ENCODE results near the gene SPRR2A. TPM values are rescaled to one million over a fixed set of nuclear protein-coding genes. Genes with fewer than 3 reads are reported as not detected.

The SPRR2A gene
- total RNA-seq, result not detected

DNA sequence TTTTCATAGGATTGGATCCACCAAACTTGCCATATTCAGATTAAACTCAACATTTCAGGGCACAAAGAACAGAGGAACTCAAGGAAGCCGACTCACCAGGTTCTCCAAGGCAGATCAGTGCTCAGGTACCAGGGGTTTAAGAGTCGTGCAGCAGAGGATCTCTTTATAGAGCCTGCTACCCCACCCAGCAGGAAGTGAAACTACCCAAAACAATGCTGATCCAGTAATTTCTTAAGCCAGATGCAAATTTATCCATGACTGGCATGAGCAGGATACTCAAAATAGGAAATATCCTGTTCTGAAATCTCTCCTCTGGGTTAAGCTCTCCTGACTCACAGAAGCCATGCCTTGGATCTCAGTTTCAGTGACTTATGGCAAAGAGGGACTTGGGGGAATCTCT lies at the start of gene SPRR2A:
Gene SPRR2A, minus strand, starts transcription at position 138 of the 400 bp plus-strand sequence. CDS start 777 bp downstream, outside the sequence.
- no peak within 1 kb of the TSS for H3K4me3 ChIP-seq (replicated peaks in 1 of 3)
- H3K4me1 ChIP-seq, result no peaks in the 10 kb centered on the region
- no peak within 1 kb of the TSS for H3K27ac ChIP-seq
- WGBS, 2 donors, result 47 to 64% methylated on average over 2 of the region's 2 CpGs
- H3K36me3 ChIP-seq, result no peaks in the 10 kb centered on the region
- no peaks in the 10 kb centered on the region for H3K27me3 ChIP-seq
- TF ChIP-seq POLR2A (IDR thresholded peaks at IDR 0.05), result no peak
- TF ChIP-seq, protein P1, sequence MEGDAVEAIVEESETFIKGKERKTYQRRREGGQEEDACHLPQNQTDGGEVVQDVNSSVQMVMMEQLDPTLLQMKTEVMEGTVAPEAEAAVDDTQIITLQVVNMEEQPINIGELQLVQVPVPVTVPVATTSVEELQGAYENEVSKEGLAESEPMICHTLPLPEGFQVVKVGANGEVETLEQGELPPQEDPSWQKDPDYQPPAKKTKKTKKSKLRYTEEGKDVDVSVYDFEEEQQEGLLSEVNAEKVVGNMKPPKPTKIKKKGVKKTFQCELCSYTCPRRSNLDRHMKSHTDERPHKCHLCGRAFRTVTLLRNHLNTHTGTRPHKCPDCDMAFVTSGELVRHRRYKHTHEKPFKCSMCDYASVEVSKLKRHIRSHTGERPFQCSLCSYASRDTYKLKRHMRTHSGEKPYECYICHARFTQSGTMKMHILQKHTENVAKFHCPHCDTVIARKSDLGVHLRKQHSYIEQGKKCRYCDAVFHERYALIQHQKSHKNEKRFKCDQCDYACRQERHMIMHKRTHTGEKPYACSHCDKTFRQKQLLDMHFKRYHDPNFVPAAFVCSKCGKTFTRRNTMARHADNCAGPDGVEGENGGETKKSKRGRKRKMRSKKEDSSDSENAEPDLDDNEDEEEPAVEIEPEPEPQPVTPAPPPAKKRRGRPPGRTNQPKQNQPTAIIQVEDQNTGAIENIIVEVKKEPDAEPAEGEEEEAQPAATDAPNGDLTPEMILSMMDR (IDR thresholded peaks at IDR 0.05), result no peak
- DNase-seq, result no peak
- no peaks in the 10 kb centered on the region for H3K9me3 ChIP-seq
- intact Hi-C loops (cut with DNase I), result no loop called here

- Histone ChIP-seq H3K4me3 (replicated peaks in 1 of 3) (no peak overlapping the region), H3K27ac (no peak overlapping the region), H3K27me3 (no peaks in the 10 kb centered on the region), H3K9me3 (no peaks in the 10 kb centered on the region), H3K4me1 (no peaks in the 10 kb centered on the region), H3K36me3 (no peaks in the 10 kb centered on the region)
- TF ChIP-seq POLR2A (IDR thresholded peaks at IDR 0.05), result no peak
- TF ChIP-seq, protein P1 (IDR thresholded peaks at IDR 0.05), result no peak
- intact Hi-C loops (cut with DNase I), result no loop called here
- no peak for DNase-seq
- 92 to 96% methylated on average over 5 of the region's 5 CpGs for WGBS, 2 donors
These were observed 42.9 kb upstream of the SPRR2A start for GRCh38 chr1:153100245-153100644.

GRCh38 chr1:153099461-153100045 lies 42.2 kb upstream of the SPRR2A start:
- no peak overlapping the region for H3K27ac ChIP-seq
- H3K4me3 ChIP-seq (replicated peaks in 1 of 3), result no peak overlapping the region
- TF ChIP-seq, protein P1 (IDR thresholded peaks at IDR 0.05), result no peak
- TF ChIP-seq POLR2A (IDR thresholded peaks at IDR 0.05), result no peak
- H3K9me3 ChIP-seq, result no peaks in the 10 kb centered on the region
- 87 to 90% methylated on average over 9 of the region's 9 CpGs for WGBS, 2 donors
- no peaks in the 10 kb centered on the region for H3K27me3 ChIP-seq
- no peaks in the 10 kb centered on the region for H3K4me1 ChIP-seq
- H3K36me3 ChIP-seq, result no peaks in the 10 kb centered on the region
- DNase-seq, result no peak
- intact Hi-C loops (cut with DNase I), result no loop called here

GRCh38 chr1:153095764-153096163 lies 38.5 kb upstream of the SPRR2A start:
- no peaks in the 10 kb centered on the region for H3K4me1 ChIP-seq
- H3K27ac ChIP-seq, result no peak overlapping the region
- no peak for TF ChIP-seq POLR2A (IDR thresholded peaks at IDR 0.05)
- TF ChIP-seq, protein P1 (IDR thresholded peaks at IDR 0.05), result no peak
- no peaks in the 10 kb centered on the region for H3K27me3 ChIP-seq
- H3K36me3 ChIP-seq, result no peaks in the 10 kb centered on the region
- intact Hi-C loops (cut with DNase I), result no loop called here
- H3K9me3 ChIP-seq, result no peaks in the 10 kb centered on the region
- no peak overlapping the region for H3K4me3 ChIP-seq (replicated peaks in 1 of 3)
- no peak for DNase-seq

DNA sequence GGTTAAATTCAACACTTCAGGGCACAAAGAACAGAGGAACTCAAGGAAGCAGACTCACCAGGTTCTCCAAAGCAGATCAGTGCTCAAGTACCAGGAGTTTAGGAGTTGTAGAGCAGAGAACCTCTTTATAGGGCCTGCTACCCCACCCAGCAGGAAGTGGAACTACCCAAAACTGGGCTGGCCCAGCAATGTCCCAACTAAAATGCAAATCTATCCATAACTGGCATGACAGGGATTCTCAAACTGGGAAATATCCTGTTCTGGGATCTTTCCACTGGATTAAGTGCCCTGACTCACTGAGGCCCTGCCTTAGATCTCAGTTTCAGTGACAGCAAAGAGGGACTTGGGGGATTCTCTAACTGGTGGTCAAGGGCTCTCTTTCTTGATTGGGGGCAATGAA lies 37.1 kb upstream of the SPRR2A start, which contains the start of gene SPRR2E:
Gene SPRR2E, minus strand, starts transcription at position 101 of the 400 bp plus-strand sequence. CDS start 775 bp downstream, outside the sequence.
- no peaks in the 10 kb centered on the region for H3K9me3 ChIP-seq
- intact Hi-C loops (cut with DNase I), result no loop called here
- TF ChIP-seq POLR2A (IDR thresholded peaks at IDR 0.05), result no peak
- TF ChIP-seq, protein P1 (IDR thresholded peaks at IDR 0.05), result no peak
- no peak for DNase-seq
- H3K27me3 ChIP-seq, result no peaks in the 10 kb centered on the region
- H3K4me1 ChIP-seq, result no peaks in the 10 kb centered on the region
- H3K4me3 ChIP-seq (replicated peaks in 1 of 3), result no peak within 1 kb of the TSS
- no peak within 1 kb of the TSS for H3K27ac ChIP-seq
- no peaks in the 10 kb centered on the region for H3K36me3 ChIP-seq
